ENCODE results near the gene GJB2. TPM values are rescaled to one million over a fixed set of nuclear protein-coding genes. Genes with fewer than 3 reads are reported as not detected.

Gene GJB2
- total RNA-seq, 1 donor from 2014 or later: 4.6 TPM

- peak within 1 kb of the TSS; percentile 60 for H3K4me3 Mint-ChIP-seq (ENCODE audit: unreplicated experiment)
- H3K79me2 ChIP-seq (ENCODE audit: insufficient read depth, low read length): no peaks in the 10 kb centered on the region
- H3K27me3 ChIP-seq (ENCODE audit: insufficient read depth, low read length): peaks cover 55% of the 10 kb centered on the region
- no peak within 1 kb of the TSS for H3K4me3 ChIP-seq (ENCODE audit: insufficient read depth, low read depth, low read length)
- no peak within 1 kb of the TSS for H3K27ac Mint-ChIP-seq (ENCODE audit: unreplicated experiment)
- peaks cover 73% of the 10 kb centered on the region for H3K27me3 Mint-ChIP-seq (ENCODE audit: low read depth, unreplicated experiment)
- peak within 1 kb of the TSS; percentile 26 for H3K4me2 ChIP-seq (ENCODE audit: low read length)
- DNase-seq (ENCODE audit: low read depth) (no peak), FAIRE-seq (no peak)
- no peaks in the 10 kb centered on the region for H3K36me3 Mint-ChIP-seq (ENCODE audit: low read depth, unreplicated experiment)
- H3K4me1 Mint-ChIP-seq (ENCODE audit: low read depth, unreplicated experiment): no peaks in the 10 kb centered on the region
- H3K9me3 ChIP-seq (ENCODE audit: insufficient read depth, low read depth, low read length): no peaks in the 10 kb centered on the region
- peak within 1 kb of the TSS; percentile 2 for H2AFZ ChIP-seq (ENCODE audit: low read depth, low read length)
- H3K9me3 Mint-ChIP-seq (ENCODE audit: unreplicated experiment): peaks cover 3% of the 10 kb centered on the region
- no peaks in the 10 kb centered on the region for H3K36me3 ChIP-seq (ENCODE audit: insufficient read depth, low read length)
- no peak within 1 kb of the TSS for H3K9ac ChIP-seq (ENCODE audit: low read length)
- H3K4me1 ChIP-seq (ENCODE audit: insufficient read depth, low read length): no peaks in the 10 kb centered on the region
- H3K27ac ChIP-seq (ENCODE audit: low read depth, low read length): no peak within 1 kb of the TSS
- no peaks in the 10 kb centered on the region for H4K20me1 ChIP-seq (ENCODE audit: insufficient read depth, low read length)
- peak; percentile 95 for TF ChIP-seq EZH2 (IDR thresholded peaks at IDR 0.05; ENCODE audit: insufficient read depth, low read length)
- no peak for TF ChIP-seq CTCF (IDR thresholded peaks at IDR 0.05; ENCODE audit: insufficient read depth, low read depth, low read length)
Measured at GRCh38 chr13:20231839-20232555, 39.3 kb upstream of the GJB2 start, which contains the start of gene GJB6. Gene GJB6 (minus strand): TSS chr13:20232319. CDS start chr13:20223480, 8,839 bp downstream.

GRCh38 chr13:20230913-20231838 is 38.4 kb upstream of the GJB2 start:
- DNase-seq (ENCODE audit: low read depth) (no peak), FAIRE-seq (no peak)
- peaks cover 74% of the 10 kb centered on the region for H3K27me3 Mint-ChIP-seq (ENCODE audit: low read depth, unreplicated experiment)
- Histone ChIP-seq H3K9ac (ENCODE audit: low read length) (no peak overlapping the region), H3K79me2 (ENCODE audit: insufficient read depth, low read length) (no peaks in the 10 kb centered on the region), H3K36me3 (ENCODE audit: insufficient read depth, low read length) (no peaks in the 10 kb centered on the region), H2AFZ (ENCODE audit: low read depth, low read length) (peak overlapping the region; percentile 2), H3K9me3 (ENCODE audit: insufficient read depth, low read depth, low read length) (no peaks in the 10 kb centered on the region), H3K27me3 (ENCODE audit: insufficient read depth, low read length) (peaks cover 55% of the 10 kb centered on the region), H3K4me1 (ENCODE audit: insufficient read depth, low read length) (no peaks in the 10 kb centered on the region), H3K27ac (ENCODE audit: low read depth, low read length) (no peak overlapping the region), H3K4me2 (ENCODE audit: low read length) (peak overlapping the region; percentile 26), H3K4me3 (ENCODE audit: insufficient read depth, low read depth, low read length) (no peak overlapping the region), H4K20me1 (ENCODE audit: insufficient read depth, low read length) (no peaks in the 10 kb centered on the region)
- H3K4me3 Mint-ChIP-seq (ENCODE audit: unreplicated experiment): peak overlapping the region; percentile 60
- H3K9me3 Mint-ChIP-seq (ENCODE audit: unreplicated experiment): peaks cover 3% of the 10 kb centered on the region
- no peak overlapping the region for H3K27ac Mint-ChIP-seq (ENCODE audit: unreplicated experiment)
- no peaks in the 10 kb centered on the region for H3K36me3 Mint-ChIP-seq (ENCODE audit: low read depth, unreplicated experiment)
- TF ChIP-seq CTCF (IDR thresholded peaks at IDR 0.05; ENCODE audit: insufficient read depth, low read depth, low read length) (no peak), EZH2 (IDR thresholded peaks at IDR 0.05; ENCODE audit: insufficient read depth, low read length) (no peak)
- no peaks in the 10 kb centered on the region for H3K4me1 Mint-ChIP-seq (ENCODE audit: low read depth, unreplicated experiment)
